Calu3 (cell line): Measurements from ENCODE around the gene TLL2. TPM values are rescaled to one million over a fixed set of nuclear protein-coding genes. Genes with fewer than 3 reads are reported as not detected.

Experiments used
- BruUV-seq: library from RNA; stranded (reverse); fragments of 400-500 nt; replicated peaks from 2 replicates; lab custom pipeline; 2021; lab: Mats Ljungman, UMichigan
- CTCF ChIA-PET: fragments of 300-600 bp; sonication (Branson Sonifier 250); formaldehyde crosslinking; loops from one replicate; lab custom pipeline; 2022; ENCODE audit warnings: antibody characterized with exemption; lab: Charles Lee
- DNase-seq: peaks from one replicate; pipeline ENCODE4 v3.0.0; 2022
- H3K27ac Mint-ChIP-seq: one replicate; pipeline ENCODE4 v1.8.0; 2022; ENCODE audit warnings: mixed read lengths; ENCODE audit not compliant: unreplicated experiment
- H3K27me3 Mint-ChIP-seq: one replicate; pipeline ENCODE4 v1.8.0; 2022; ENCODE audit warnings: mixed read lengths; ENCODE audit not compliant: unreplicated experiment
- H3K36me3 Mint-ChIP-seq: one replicate; pipeline ENCODE4 v1.8.0; 2022; ENCODE audit warnings: mild to moderate bottlenecking, moderate library complexity, mixed read lengths; ENCODE audit not compliant: insufficient read depth, unreplicated experiment
- H3K4me1 Mint-ChIP-seq: one replicate; pipeline ENCODE4 v1.8.0; 2022; ENCODE audit warnings: mild to moderate bottlenecking, low read depth, mixed read lengths; ENCODE audit not compliant: unreplicated experiment
- H3K4me3 Mint-ChIP-seq: one replicate; pipeline ENCODE4 v1.8.0; 2022; ENCODE audit warnings: mild to moderate bottlenecking, low read depth, moderate library complexity, mixed read lengths; ENCODE audit not compliant: unreplicated experiment
- H3K9me3 Mint-ChIP-seq: one replicate; pipeline ENCODE4 v1.8.0; 2022; ENCODE audit warnings: low read depth, mixed read lengths; ENCODE audit not compliant: unreplicated experiment
- intact Hi-C: fragments of 100-400 bp; cut with micrococcal nuclease; formaldehyde crosslinking; loops from one replicate; pipeline ENCODE4 v1.10.0; 2022; ENCODE audit not compliant: unreplicated experiment
- total RNA-seq: library from RNA; stranded (reverse); gene quantifications from 2 replicates; pipeline ENCODE4 v1.2.3, GENCODE V29; 2022
- TF ChIP-seq, protein P1 (sequence below): fragments of 200-600 bp; IDR thresholded peaks from one replicate; pipeline ENCODE4 v1.8.0; 2022; ENCODE audit warnings: antibody characterized with exemption; ENCODE audit not compliant: unreplicated experiment

Gene TLL2
- total RNA-seq, 1 experiment from 2014 or later: 0.66 TPM

DNA sequence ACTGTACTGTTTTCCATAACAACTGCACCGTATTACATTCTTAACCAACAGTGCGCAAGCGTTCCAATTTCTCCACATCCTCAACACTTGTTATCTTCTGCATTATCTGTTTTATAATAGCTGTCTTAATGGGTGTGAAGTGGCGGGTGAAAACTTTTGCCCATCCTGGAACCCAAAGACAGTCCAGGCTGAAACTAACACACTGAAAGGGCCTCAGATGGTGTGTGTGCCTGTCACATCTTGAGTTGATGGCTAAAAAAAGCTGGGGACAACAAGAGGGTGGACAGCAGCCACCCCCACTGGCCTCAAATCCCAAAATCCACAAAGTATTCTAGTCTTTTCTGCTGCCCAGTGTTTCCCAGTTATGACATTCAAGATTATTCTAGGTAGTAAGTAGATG is 174.3 kb downstream of the TLL2 start:
- Mint-ChIP-seq H3K9me3 (no peaks in the 10 kb centered on the region), H3K27me3 (peaks cover 47% of the 10 kb centered on the region), H3K4me3 (no peak overlapping the region), H3K4me1 (no peaks in the 10 kb centered on the region), H3K36me3 (no peaks in the 10 kb centered on the region), H3K27ac (no peak overlapping the region)
- CTCF ChIA-PET: interaction anchor here (0.6 to 0.7 kb wide), 2 partner anchors 9 to 110 kb away, joined by 3 read pairs; no protein-coding TSS in a partner anchor
- TF ChIP-seq, protein P1, sequence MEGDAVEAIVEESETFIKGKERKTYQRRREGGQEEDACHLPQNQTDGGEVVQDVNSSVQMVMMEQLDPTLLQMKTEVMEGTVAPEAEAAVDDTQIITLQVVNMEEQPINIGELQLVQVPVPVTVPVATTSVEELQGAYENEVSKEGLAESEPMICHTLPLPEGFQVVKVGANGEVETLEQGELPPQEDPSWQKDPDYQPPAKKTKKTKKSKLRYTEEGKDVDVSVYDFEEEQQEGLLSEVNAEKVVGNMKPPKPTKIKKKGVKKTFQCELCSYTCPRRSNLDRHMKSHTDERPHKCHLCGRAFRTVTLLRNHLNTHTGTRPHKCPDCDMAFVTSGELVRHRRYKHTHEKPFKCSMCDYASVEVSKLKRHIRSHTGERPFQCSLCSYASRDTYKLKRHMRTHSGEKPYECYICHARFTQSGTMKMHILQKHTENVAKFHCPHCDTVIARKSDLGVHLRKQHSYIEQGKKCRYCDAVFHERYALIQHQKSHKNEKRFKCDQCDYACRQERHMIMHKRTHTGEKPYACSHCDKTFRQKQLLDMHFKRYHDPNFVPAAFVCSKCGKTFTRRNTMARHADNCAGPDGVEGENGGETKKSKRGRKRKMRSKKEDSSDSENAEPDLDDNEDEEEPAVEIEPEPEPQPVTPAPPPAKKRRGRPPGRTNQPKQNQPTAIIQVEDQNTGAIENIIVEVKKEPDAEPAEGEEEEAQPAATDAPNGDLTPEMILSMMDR: no peak
- DNase-seq: no peak
- BruUV-seq: no TSS peak
- intact Hi-C loops: loop anchor here (5.0 kb wide), 1 partner anchor 322 kb away; no protein-coding TSS in a partner anchor

DNA sequence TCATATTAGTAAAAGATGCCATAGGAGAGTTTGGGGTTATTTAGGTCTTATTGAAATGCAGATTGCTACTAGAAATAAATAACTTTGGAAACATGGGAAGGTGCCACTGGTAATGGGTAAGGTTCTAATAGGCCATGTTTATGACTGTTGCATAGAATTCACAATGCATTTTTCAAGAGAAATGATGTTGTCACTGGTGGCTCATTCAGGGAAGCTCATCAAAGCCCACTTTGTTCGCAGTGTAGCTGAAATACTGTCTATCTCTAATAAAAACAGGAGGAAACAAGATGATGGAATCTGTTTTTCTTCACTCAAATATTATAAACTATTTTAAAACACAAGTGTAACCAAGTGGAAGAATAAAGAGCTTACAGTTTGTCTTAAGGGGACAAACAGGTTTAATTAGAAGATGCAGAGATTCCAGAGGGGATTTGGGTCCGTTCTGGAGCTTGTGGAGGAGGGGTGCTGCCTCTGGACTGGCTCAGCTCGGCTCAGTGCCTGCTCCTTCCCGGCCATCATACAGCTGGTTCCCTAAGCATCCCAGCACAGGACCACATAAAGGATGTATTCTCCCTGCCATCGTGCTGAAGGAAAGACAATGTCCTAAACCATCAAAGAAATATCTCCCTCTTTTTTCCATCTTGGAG is 175.3 kb downstream of the TLL2 start:
- CTCF ChIA-PET: interaction anchor here (0.7 kb wide), 1 partner anchor 109 kb away, joined by 3 read pairs; no protein-coding TSS in a partner anchor
- H3K36me3 Mint-ChIP-seq: no peaks in the 10 kb centered on the region
- H3K4me3 Mint-ChIP-seq: no peak overlapping the region
- TF ChIP-seq, protein P1: no peak
- H3K4me1 Mint-ChIP-seq: no peaks in the 10 kb centered on the region
- H3K9me3 Mint-ChIP-seq: no peaks in the 10 kb centered on the region
- H3K27me3 Mint-ChIP-seq: peaks cover 46% of the 10 kb centered on the region
- intact Hi-C loops: loop anchor here (5.0 kb wide), 1 partner anchor 321 kb away; no protein-coding TSS in a partner anchor
- no peak for DNase-seq
- no peak overlapping the region for H3K27ac Mint-ChIP-seq
- BruUV-seq: no TSS peak

DNA sequence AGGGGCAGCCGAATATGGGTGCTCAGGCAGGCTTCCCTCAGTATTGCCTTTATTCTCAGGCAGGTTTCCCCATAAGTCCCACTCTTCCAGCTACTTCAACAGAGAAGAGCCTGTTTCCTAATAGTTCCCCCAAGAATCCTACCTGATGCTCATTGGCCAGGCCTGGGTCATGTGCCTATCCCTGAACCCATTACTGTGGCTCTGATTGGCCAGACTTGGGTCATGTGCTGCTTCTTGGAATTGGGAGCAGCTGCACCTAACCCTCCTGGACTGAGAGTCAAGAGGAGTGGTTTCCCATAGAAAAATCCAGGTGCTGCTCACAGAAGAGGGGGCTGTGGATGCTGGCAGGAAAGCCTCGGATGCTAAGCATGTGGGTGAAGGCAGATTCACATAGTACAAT is 176.6 kb downstream of the TLL2 start:
- no peaks in the 10 kb centered on the region for H3K4me1 Mint-ChIP-seq
- BruUV-seq: no TSS peak
- intact Hi-C loops: loop anchor here (5.0 kb wide), 1 partner anchor 320 kb away; no protein-coding TSS in a partner anchor
- H3K9me3 Mint-ChIP-seq: no peaks in the 10 kb centered on the region
- TF ChIP-seq, protein P1: no peak
- no peak overlapping the region for H3K27ac Mint-ChIP-seq
- peaks cover 46% of the 10 kb centered on the region for H3K27me3 Mint-ChIP-seq
- no peak for DNase-seq
- no peaks in the 10 kb centered on the region for H3K36me3 Mint-ChIP-seq
- CTCF ChIA-PET: no interaction called here
- H3K4me3 Mint-ChIP-seq: no peak overlapping the region

DNA sequence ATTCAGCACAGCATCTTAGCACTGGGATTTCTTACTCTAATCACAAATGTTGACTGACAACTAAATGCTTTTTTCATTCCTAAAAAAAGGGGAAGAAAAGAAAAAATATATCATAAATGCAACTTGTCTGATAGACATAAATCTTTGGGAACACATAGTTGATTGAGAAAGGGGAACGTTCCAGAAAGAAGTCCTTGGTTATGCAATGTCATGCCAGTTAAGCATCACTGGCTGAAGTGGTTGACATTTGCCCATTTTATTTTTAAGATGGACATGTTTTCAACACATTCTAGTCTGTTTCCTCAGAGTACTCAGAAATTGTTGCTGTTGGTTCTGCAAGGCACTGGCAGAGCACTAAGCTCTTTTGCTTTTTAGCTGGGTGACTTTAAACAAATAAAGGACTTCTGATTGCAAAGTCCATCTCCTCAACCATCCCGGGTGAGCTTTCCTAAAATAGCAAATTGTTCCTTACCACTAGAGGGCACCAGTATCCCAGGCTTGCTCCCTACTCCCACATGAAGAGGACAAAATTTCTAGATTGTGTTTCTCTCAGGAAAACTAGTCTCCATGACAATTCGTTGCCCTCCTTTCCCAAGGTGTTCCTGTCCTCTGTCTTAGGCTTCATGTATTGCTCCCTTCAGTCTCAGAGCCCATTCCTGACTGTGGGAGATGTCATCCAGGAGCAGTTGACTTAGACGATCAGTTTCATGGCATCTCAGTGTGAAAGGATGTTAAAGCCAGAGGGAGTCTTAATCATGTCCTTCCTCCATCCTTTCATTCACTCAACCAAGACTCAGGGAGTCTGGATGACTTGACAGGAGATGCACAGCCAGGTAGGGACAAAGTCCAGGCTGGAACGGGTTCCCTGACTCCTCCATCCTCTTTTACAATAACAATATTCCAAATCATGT is 178.9 kb downstream of the TLL2 start:
- Mint-ChIP-seq H3K4me3 (no peak overlapping the region), H3K9me3 (no peaks in the 10 kb centered on the region), H3K4me1 (no peaks in the 10 kb centered on the region), H3K27ac (no peak overlapping the region), H3K36me3 (no peaks in the 10 kb centered on the region), H3K27me3 (peaks cover 58% of the 10 kb centered on the region)
- no TSS peak for BruUV-seq
- peak; percentile 35 for DNase-seq
- TF ChIP-seq, protein P1: peak; percentile 55
- intact Hi-C loops: loop anchor here (5.0 kb wide), 1 partner anchor 318 kb away; no protein-coding TSS in a partner anchor
- CTCF ChIA-PET: interaction anchor here (0.6 to 1.6 kb wide), 7 partner anchors 12 to 774 kb away, joined by 3 to 7 read pairs (median 3); no protein-coding TSS in a partner anchor
